WTC11 (cell line): ENCODE data around the gene WWOX. TPM values are rescaled to one million over a fixed set of nuclear protein-coding genes. Genes with fewer than 3 reads are reported as not detected.

Experiments used
- ATAC-seq: fragments of 200-7000 bp; cut with Tn5 transposase; 2 replicates; pipeline ENCODE4 v1.10.0; 2021; ENCODE audit warnings: mild to moderate bottlenecking, moderate library complexity
- CTCF ChIA-PET: fragments of 300-600 bp; sonication (Branson Sonifier 250); formaldehyde crosslinking; loops from one replicate; lab custom pipeline; 2021; ENCODE audit warnings: antibody characterized with exemption; lab: Charles Lee
- POLR2A ChIA-PET: fragments of 350-600 bp; sonication (Branson Sonifier 250); formaldehyde crosslinking; loops from one replicate; lab custom pipeline; 2021; ENCODE audit warnings: antibody characterized with exemption; lab: Charles Lee
- DNase-seq: peaks from one replicate; pipeline ENCODE4 v3.0.0; 2021; ENCODE audit warnings: low spot score
- H3K27ac Mint-ChIP-seq: 2 replicates; pipeline ENCODE4 v1.8.0; 2021; ENCODE audit warnings: mixed read lengths
- H3K27me3 Mint-ChIP-seq: 2 replicates; pipeline ENCODE4 v1.8.0; 2021; ENCODE audit warnings: low read depth, mild to moderate bottlenecking, moderate library complexity, mixed read lengths
- H3K36me3 Mint-ChIP-seq: 2 replicates; pipeline ENCODE4 v1.8.0; 2021; ENCODE audit warnings: mixed read lengths
- H3K4me1 Mint-ChIP-seq: 2 replicates; pipeline ENCODE4 v1.8.0; 2022; ENCODE audit warnings: mixed read lengths
- H3K4me3 Mint-ChIP-seq: 2 replicates; pipeline ENCODE4 v1.8.0; 2021; ENCODE audit warnings: mild to moderate bottlenecking, moderate library complexity, mixed read lengths
- H3K9me3 Mint-ChIP-seq: 2 replicates; pipeline ENCODE4 v1.8.0; 2021; ENCODE audit warnings: mixed read lengths
- ATF2 ChIP-seq: sonication (generic); formaldehyde crosslinking; IDR thresholded peaks from 2 replicates; pipeline ENCODE4 v1.8.1; 2022; ENCODE audit warnings: low read depth, missing genetic modification reagents, borderline replicate concordance
- CREM ChIP-seq: sonication (generic); formaldehyde crosslinking; IDR thresholded peaks from 2 replicates; pipeline ENCODE4 v1.8.1; 2022; ENCODE audit warnings: mild to moderate bottlenecking, missing genetic modification reagents, moderate library complexity
- E2F4 ChIP-seq: sonication (generic); formaldehyde crosslinking; IDR thresholded peaks from 2 replicates; pipeline ENCODE4 v1.8.1; 2022; ENCODE audit warnings: low read depth, mild to moderate bottlenecking, moderate library complexity, missing genetic modification reagents, borderline replicate concordance
- ELF4 ChIP-seq: sonication (generic); formaldehyde crosslinking; IDR thresholded peaks from 2 replicates; pipeline ENCODE4 v1.8.1; 2022; ENCODE audit warnings: low read depth, mild to moderate bottlenecking, moderate library complexity, missing genetic modification reagents
- ETV6 ChIP-seq: sonication (generic); formaldehyde crosslinking; IDR thresholded peaks from 2 replicates; pipeline ENCODE4 v1.8.1; 2022; ENCODE audit warnings: mild to moderate bottlenecking, missing genetic modification reagents
- GRHL2 ChIP-seq: fragments of 250-450 bp; sonication (Bioruptor Pico); IDR thresholded peaks from 2 replicates; pipeline ENCODE4 v1.8.0; 2022; ENCODE audit warnings: mild to moderate bottlenecking, moderate library complexity; ENCODE audit not compliant: insufficient replicate concordance, severe bottlenecking
- HMGXB4 ChIP-seq: sonication (generic); formaldehyde crosslinking; IDR thresholded peaks from 2 replicates; pipeline ENCODE4 v1.8.1; 2023; ENCODE audit warnings: mild to moderate bottlenecking, moderate library complexity, missing genetic modification reagents
- IRF1 ChIP-seq: sonication (generic); formaldehyde crosslinking; IDR thresholded peaks from 2 replicates; pipeline ENCODE4 v1.8.0; 2023; ENCODE audit warnings: missing genetic modification reagents
- MLX ChIP-seq: sonication (generic); formaldehyde crosslinking; IDR thresholded peaks from 2 replicates; pipeline ENCODE4 v1.8.1; 2023; ENCODE audit warnings: mild to moderate bottlenecking, missing genetic modification reagents, moderate library complexity
- NFE2L1 ChIP-seq: sonication (generic); formaldehyde crosslinking; IDR thresholded peaks from 2 replicates; pipeline ENCODE4 v1.8.1; 2023; ENCODE audit warnings: missing genetic modification reagents
- NFYB ChIP-seq: sonication (generic); formaldehyde crosslinking; conservative IDR thresholded peaks from 2 replicates; pipeline ENCODE4 v1.8.0; 2022; ENCODE audit warnings: low read depth, missing genetic modification reagents
- NR1H2 ChIP-seq: sonication (generic); formaldehyde crosslinking; IDR thresholded peaks from 2 replicates; pipeline ENCODE4 v1.9.0; 2021; ENCODE audit warnings: mild to moderate bottlenecking, moderate library complexity, missing genetic modification reagents
- STAT6 ChIP-seq: sonication (generic); formaldehyde crosslinking; conservative IDR thresholded peaks from 2 replicates; pipeline ENCODE4 v1.8.1; 2023; ENCODE audit warnings: mild to moderate bottlenecking, low read depth, missing genetic modification reagents, moderate library complexity
- TCF7 ChIP-seq: sonication (generic); formaldehyde crosslinking; IDR thresholded peaks from 2 replicates; pipeline ENCODE4 v1.8.0; 2022; ENCODE audit warnings: mild to moderate bottlenecking, low read depth, missing genetic modification reagents, moderate library complexity
- TEAD1 ChIP-seq: sonication (generic); formaldehyde crosslinking; IDR thresholded peaks from 2 replicates; pipeline ENCODE4 v1.8.0; 2022; ENCODE audit warnings: mild to moderate bottlenecking, missing genetic modification reagents
- ZNF138 ChIP-seq: sonication (generic); formaldehyde crosslinking; conservative IDR thresholded peaks from 2 replicates; pipeline ENCODE4 v1.8.1; 2022; ENCODE audit warnings: mild to moderate bottlenecking, moderate library complexity, missing genetic modification reagents
- ZNF263 ChIP-seq: sonication (generic); formaldehyde crosslinking; IDR thresholded peaks from 2 replicates; pipeline ENCODE4 v1.8.1; 2022; ENCODE audit warnings: low read depth, mild to moderate bottlenecking, moderate library complexity, missing genetic modification reagents
- ZNF671 ChIP-seq: fragments of 250-450 bp; sonication (Bioruptor Pico); IDR thresholded peaks from 2 replicates; pipeline ENCODE4 v1.8.0; 2021; ENCODE audit warnings: mild to moderate bottlenecking
- total RNA-seq: library from RNA; stranded (reverse); gene quantifications from 3 replicates; pipeline ENCODE4 v1.2.3, GENCODE V29; 2021

Gene WWOX
- total RNA-seq, 1 experiment from 2014 or later, result 15.7 TPM

- CTCF ChIA-PET, result interaction anchor here (0.6 to 1.2 kb wide), 4 partner anchors 17 to 344 kb away, joined by 3 to 8 read pairs (median 3); no protein-coding TSS in a partner anchor
- POLR2A ChIA-PET, result interaction anchor here (0.6 to 1.1 kb wide), 2 partner anchors 66 to 81 kb away, joined by 3 to 4 read pairs; no protein-coding TSS in a partner anchor
- no peaks in the 10 kb centered on the region for H3K27me3 Mint-ChIP-seq
- ATAC-seq (no peak), DNase-seq (no peak)
- 0 out of 2 replicates have a peak, but pooled peaks cover 5% of the 10 kb centered on the region for H3K9me3 Mint-ChIP-seq
- H3K4me3 Mint-ChIP-seq, result no peak overlapping the region
- H3K4me1 Mint-ChIP-seq, result peaks cover 59% of the 10 kb centered on the region
- H3K27ac Mint-ChIP-seq, result no peak overlapping the region
- TF ChIP-seq MLX (CRISPR knock-in tag) (no peak), ELF4 (CRISPR knock-in tag) (no peak)
- no peaks in the 10 kb centered on the region for H3K36me3 Mint-ChIP-seq
Measured at GRCh38 chr16:78990309-78990701, 890.9 kb downstream of the WWOX start.

- 0 out of 2 replicates have a peak, but pooled peaks cover 5% of the 10 kb centered on the region for H3K9me3 Mint-ChIP-seq
- no peak for ATAC-seq
- TF ChIP-seq ZNF138 (CRISPR knock-in tag), result no peak
- no peak for TF ChIP-seq TCF7 (CRISPR knock-in tag)
- no peak for TF ChIP-seq NFYB (CRISPR knock-in tag)
- TF ChIP-seq NFE2L1 (CRISPR knock-in tag), result no peak
- no peak for TF ChIP-seq GRHL2 (CRISPR knock-in tag)
- TF ChIP-seq IRF1 (CRISPR knock-in tag), result no peak
- TF ChIP-seq STAT6 (CRISPR knock-in tag), result no peak
- no peak for TF ChIP-seq HMGXB4 (CRISPR knock-in tag)
- no peak for TF ChIP-seq ATF2 (CRISPR knock-in tag)
- TF ChIP-seq ZNF671 (CRISPR knock-in tag), result no peak
- TF ChIP-seq TEAD1 (CRISPR knock-in tag), result no peak
- no peak for TF ChIP-seq CREM (CRISPR knock-in tag)
- TF ChIP-seq NR1H2 (CRISPR knock-in tag), result no peak
- no peak for TF ChIP-seq ZNF263 (CRISPR knock-in tag)
- no peak for TF ChIP-seq E2F4 (CRISPR knock-in tag)
- no peak for TF ChIP-seq ETV6 (CRISPR knock-in tag)
- TF ChIP-seq, all 79 proteins: peak for 0
- H3K27me3 Mint-ChIP-seq, result no peaks in the 10 kb centered on the region; the same call in 1 of the 2 replicates
- POLR2A ChIA-PET, result no interaction called here
- DNase-seq, result no peak
- H3K4me1 Mint-ChIP-seq, result peaks cover 75% of the 10 kb centered on the region
- no peaks in the 10 kb centered on the region for H3K36me3 Mint-ChIP-seq
- no peak overlapping the region for H3K4me3 Mint-ChIP-seq
- H3K27ac Mint-ChIP-seq, result no peak overlapping the region
- CTCF ChIA-PET, result no interaction called here
Measured at GRCh38 chr16:78992001-78992400, 892.5 kb downstream of the WWOX start.
